Peyer's patch (tissue), 4 donors: ENCODE data around the gene DNAH17. TPM values are rescaled to one million over a fixed set of nuclear protein-coding genes. Genes with fewer than 3 reads are reported as not detected.

Source experiments
- DNase-seq, 3 donors: peaks; one replicate each; pipeline ENCODE4 v3.0.0-alpha.2; 2017 to 2019
- H3K27ac ChIP-seq, 4 donors: fragments of 200-600 bp; sonication (generic); one replicate each; pipeline ENCODE4 v1.5.1; 2016 to 2019
- H3K27me3 ChIP-seq, 2 donors: fragments of 200-600 bp; sonication (generic); one replicate each; pipeline ENCODE4 v1.5.1; 2019
- H3K36me3 ChIP-seq, 3 donors: fragments of 200-600 bp; sonication (generic); one replicate each; pipeline ENCODE4 v1.5.1; 2016 to 2019
- H3K4me1 ChIP-seq, 4 donors: fragments of 200-600 bp; sonication (generic); one replicate each; pipeline ENCODE4 v1.5.1; 2016 to 2019
- H3K4me3 ChIP-seq, 4 donors: fragments of 200-600 bp; sonication (generic); 1 replicate in 3 of 4; 2 replicates in 1 of 4; pipeline ENCODE4 v1.5.1; 2016 to 2019; ENCODE audit warnings: mild to moderate bottlenecking in 1 of 4
- H3K9me3 ChIP-seq, 4 donors: fragments of 200-600 bp; sonication (generic); one replicate each; pipeline ENCODE4 v1.5.1; 2016 to 2019; ENCODE audit warnings: mild to moderate bottlenecking in 1 of 4
- CTCF ChIP-seq, 6 experiments: fragments of 450-650 bp in 4 of 6; fragments of 200-600 bp in 2 of 6; sonication (generic) in 1 of 6; IDR thresholded peaks; one replicate each; pipeline ENCODE4 v1.5.1; 2017 to 2019; ENCODE audit warnings: antibody characterized with exemption in 6 of 6, mild to moderate bottlenecking in 3 of 6, moderate library complexity in 1 of 6
- POLR2A ChIP-seq, 2 donors: fragments of 450-650 bp; IDR thresholded peaks; one replicate each; pipeline ENCODE4 v1.5.1; 2017; ENCODE audit warnings: antibody characterized with exemption in 2 of 2, mild to moderate bottlenecking in 2 of 2, moderate library complexity in 2 of 2
- total RNA-seq, 4 donors: library from RNA; depleted of rRNA; stranded (reverse); fragments of >200 nt; gene quantifications; one replicate each; pipeline ENCODE4 v1.1.0, GENCODE V29; 2016

DNAH17 gene
- total RNA-seq, 4 donors from 2014 or later, result under 0.01 to 0.67 TPM; not detected in 2

GRCh38 chr17:78616946-78617345 lies 39.8 kb upstream of the DNAH17 start:
- no peak overlapping the region for H3K4me3 ChIP-seq
- no peaks in the 10 kb centered on the region for H3K9me3 ChIP-seq
- DNase-seq, result no peak
- H3K27ac ChIP-seq, result no peak overlapping the region
- no peak for TF ChIP-seq CTCF (IDR thresholded peaks at IDR 0.05)
- TF ChIP-seq POLR2A (IDR thresholded peaks at IDR 0.05), result no peak
- H3K4me1 ChIP-seq, result no peaks in the 10 kb centered on the region
- no peaks in the 10 kb centered on the region for H3K36me3 ChIP-seq
- H3K27me3 ChIP-seq, result no peaks in the 10 kb centered on the region

- DNase-seq, result no peak
- TF ChIP-seq CTCF (IDR thresholded peaks at IDR 0.05), result no peak
- no peak for TF ChIP-seq POLR2A (IDR thresholded peaks at IDR 0.05)
- no peaks in the 10 kb centered on the region for H3K4me1 ChIP-seq
Observed at GRCh38 chr17:78615631-78616030, 38.4 kb upstream of the DNAH17 start.

GRCh38 chr17:78613416-78613815 lies 36.2 kb upstream of the DNAH17 start:
- H3K27ac ChIP-seq, result no peak overlapping the region
- no peaks in the 10 kb centered on the region for H3K4me1 ChIP-seq
- DNase-seq, result no peak
- TF ChIP-seq POLR2A (IDR thresholded peaks at IDR 0.05) (no peak), CTCF (IDR thresholded peaks at IDR 0.05) (no peak)
- H3K36me3 ChIP-seq, result no peaks in the 10 kb centered on the region
- H3K27me3 ChIP-seq, result no peaks in the 10 kb centered on the region
- H3K4me3 ChIP-seq, result no peak overlapping the region
- no peaks in the 10 kb centered on the region for H3K9me3 ChIP-seq

More at GRCh38 chr17:78615631-78616030, 38.4 kb upstream of the DNAH17 start:
- Histone ChIP-seq H3K4me3 (no peak overlapping the region), H3K27ac (no peak overlapping the region), H3K27me3 (no peaks in the 10 kb centered on the region), H3K9me3 (no peaks in the 10 kb centered on the region), H3K36me3 (no peaks in the 10 kb centered on the region)

- H3K27ac ChIP-seq, result no peak overlapping the region
- no peaks in the 10 kb centered on the region for H3K36me3 ChIP-seq
- TF ChIP-seq CTCF (IDR thresholded peaks at IDR 0.05) (no peak), POLR2A (IDR thresholded peaks at IDR 0.05) (no peak)
- no peaks in the 10 kb centered on the region for H3K4me1 ChIP-seq
- H3K27me3 ChIP-seq, result no peaks in the 10 kb centered on the region
- H3K9me3 ChIP-seq, result no peaks in the 10 kb centered on the region
- H3K4me3 ChIP-seq, result no peak overlapping the region
- no peak for DNase-seq
Observed at GRCh38 chr17:78611607-78612006, 34.4 kb upstream of the DNAH17 start.

- no peak for TF ChIP-seq CTCF (IDR thresholded peaks at IDR 0.05)
- TF ChIP-seq POLR2A (IDR thresholded peaks at IDR 0.05), result no peak
- Histone ChIP-seq H3K27ac (no peak overlapping the region), H3K4me1 (no peaks in the 10 kb centered on the region)
Observed at GRCh38 chr17:78610951-78611511, 33.8 kb upstream of the DNAH17 start.

GRCh38 chr17:78609191-78609641 lies 32.0 kb upstream of the DNAH17 start:
- H3K36me3 ChIP-seq, result no peaks in the 10 kb centered on the region
- DNase-seq, result no peak
- H3K4me1 ChIP-seq, result no peaks in the 10 kb centered on the region
- peaks cover 0 to 7% (median 0%) of the 10 kb centered on the region in 4 donors for H3K9me3 ChIP-seq
- H3K27ac ChIP-seq, result no peak overlapping the region
- no peaks in the 10 kb centered on the region for H3K27me3 ChIP-seq
- TF ChIP-seq POLR2A (IDR thresholded peaks at IDR 0.05) (no peak), CTCF (IDR thresholded peaks at IDR 0.05) (no peak)
- H3K4me3 ChIP-seq, result no peak overlapping the region

More at GRCh38 chr17:78610951-78611511, 33.8 kb upstream of the DNAH17 start:
- no peak overlapping the region for H3K4me3 ChIP-seq
- no peaks in the 10 kb centered on the region for H3K36me3 ChIP-seq
- H3K27me3 ChIP-seq, result no peaks in the 10 kb centered on the region
- H3K9me3 ChIP-seq, result peaks cover 0 to 2% (median 0%) of the 10 kb centered on the region in 4 donors
- no peak for DNase-seq
